GM23248 (cell line): ENCODE results near the gene TMEM14C.
"Not testable (repeated sequence)": the region's sequence is repeated elsewhere in the genome, so short reads cannot be mapped to it uniquely, and the experiment has no call there.

Source experiments
- EZH2 ChIP-seq: fragments of 200-600 bp; sonication (generic); IDR thresholded peaks from 2 replicates; pipeline ENCODE4 v1.6.1; 2018; ENCODE audit warnings: antibody characterized with exemption, mild to moderate bottlenecking; ENCODE audit not compliant: insufficient read depth, poor library complexity, severe bottlenecking
- EZH2phosphoT487 ChIP-seq: fragments of 200-600 bp; sonication (generic); IDR thresholded peaks from 2 replicates; pipeline ENCODE4 v1.6.1; 2018; ENCODE audit warnings: antibody characterized with exemption, moderate library complexity, mild to moderate bottlenecking, low read depth; ENCODE audit not compliant: insufficient read depth

DNA sequence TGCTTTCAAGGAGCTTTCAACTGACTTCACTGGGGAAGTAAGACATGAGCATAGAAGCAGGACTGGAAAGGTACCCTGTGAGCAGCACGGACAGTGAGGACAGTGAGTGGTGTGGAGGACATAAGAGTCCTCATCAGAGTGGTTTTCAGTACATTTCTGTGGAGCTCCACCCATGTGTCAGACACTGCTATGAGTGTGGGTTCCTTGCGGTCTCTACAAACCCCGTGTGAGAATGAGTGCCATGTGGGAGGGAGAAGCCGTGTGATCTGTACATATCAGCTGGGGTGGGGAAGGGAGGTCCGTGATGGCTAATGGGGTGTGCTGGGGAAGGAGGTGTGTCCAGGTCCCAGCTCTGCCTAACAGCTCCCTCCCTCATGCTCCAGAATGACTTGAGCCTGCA is 28.9 kb downstream of the TMEM14C start:
- TF ChIP-seq EZH2, EZH2phosphoT487: not testable (repeated sequence)
